Adrenal gland (tissue), 12 donors: ENCODE measurements around the gene ANKRD33B. TPM values are rescaled to one million over a fixed set of nuclear protein-coding genes. Genes with fewer than 3 reads are reported as not detected.

ENCODE experiments used
- DNase-seq, 7 donors: peaks; one replicate each; pipeline ENCODE4 v3.0.0-alpha.2; 2019 to 2020
- H3K27ac ChIP-seq, 5 donors: fragments of 200-600 bp; sonication (generic) in 4 of 5; 1 replicate in 3 of 5; 2 replicates in 2 of 5; pipeline versions ENCODE4 v1.5.1 to v1.8.0; 2016 to 2020; ENCODE audit warnings: mild to moderate bottlenecking in 1 of 5
- H3K27me3 ChIP-seq: fragments of 200-600 bp; 2 replicates; pipeline ENCODE4 v1.8.0; 2021
- H3K36me3 ChIP-seq, 2 donors: fragments of 200-600 bp; replicated peaks in 1 of 2; 1 replicate in 1 of 2; 2 replicates in 1 of 2; pipeline versions ENCODE4 v1.5.1 to v1.8.0; 2018 to 2022
- H3K4me1 ChIP-seq, 2 donors: fragments of 200-600 bp; replicated peaks in 1 of 2; 1 replicate in 1 of 2; 2 replicates in 1 of 2; pipeline versions ENCODE4 v1.5.1 to v1.8.0; 2018 to 2021
- H3K4me3 ChIP-seq, 4 donors: fragments of 200-600 bp; sonication (generic) in 3 of 4; one replicate each; pipeline ENCODE4 v1.5.1; 2016 to 2018
- H3K9me3 ChIP-seq, 3 donors: fragments of 200-600 bp; sonication (generic) in 1 of 3; replicated peaks in 1 of 3; 1 replicate in 2 of 3; 2 replicates in 1 of 3; pipeline versions ENCODE4 v1.5.1 to v1.8.0; 2016 to 2021
- POLR2A ChIP-seq, 2 donors: fragments of 450-650 bp; IDR thresholded peaks; one replicate each; pipeline ENCODE4 v1.6.1; 2017; ENCODE audit warnings: antibody characterized with exemption in 2 of 2, mild to moderate bottlenecking in 2 of 2, moderate library complexity in 1 of 2
- WGBS, 4 donors: extraction: QIAGEN DNeasy Blood & Tissue Kit in 2 of 4; methylation state at CpG; one replicate each; pipeline versions ENCODE4 v1.1.5 to v1.1.7; 2013 to 2017; 5-methylcytosine and 5-hydroxymethylcytosine counted together
- intact Hi-C, 2 donors: fragments of 100-400 bp; cut with DNase I; formaldehyde crosslinking; loops; one replicate each; pipeline versions ENCODE4 v1.14.1 to v1.15.0; 2022 to 2023
- polyA plus RNA-seq, 3 donors: library from polyadenylated mRNA; stranded (reverse); fragments of 200-250 nt in 2 of 3; fragments of 350-450 nt in 1 of 3; fragmentation: Illumina TruSeq in 1 of 3; extraction: RNeasy Lipid Tissue Mini Kit (QIAGEN cat#74804) in 1 of 3; gene quantifications; one replicate each; pipeline ENCODE4 v1.2.3, GENCODE V29; 2013 to 2014
- total RNA-seq, 9 donors: library from RNA; depleted of rRNA in 4 of 9; stranded (reverse); fragments of >200 nt in 4 of 9; fragments of 120-200 nt in 1 of 9; fragmentation: NEBNext Ultra II Directional in 1 of 9; extraction: Animal tissue kit (Norgen Biotek cat#: 25700) in 1 of 9; gene quantifications; one replicate each; pipeline versions ENCODE4 v1.1.0 to v1.2.4, GENCODE V29; 2013 to 2023
- TF ChIP-seq, protein P1 (sequence below), 6 experiments: fragments of 450-650 bp in 4 of 6; fragments of 200-600 bp in 2 of 6; sonication (generic) in 1 of 6; IDR thresholded peaks; 1 replicate in 5 of 6; 2 replicates in 1 of 6; pipeline versions ENCODE4 v1.5.1 to v1.8.0; 2016 to 2021; ENCODE audit warnings: antibody characterized with exemption in 6 of 6, mild to moderate bottlenecking in 2 of 6, moderate library complexity in 1 of 6
- donor health status: healthy with polysubstance abuse.
- donor health status: Bipolar disorder and iron deficiency.
- donor health status: DM: yes; HTN: yes; CAD: no.
- donor health status: DM: no; HTN: no; CAD: no.
- donor health status: DM: no; HTN: no; CAD: no.
- donor health status: DM: yes; HTN: yes; CAD: no.

Gene ANKRD33B
- total and polyA plus RNA-seq, 12 donors, result 0.14 to 0.69 (median 0.23) TPM

DNA sequence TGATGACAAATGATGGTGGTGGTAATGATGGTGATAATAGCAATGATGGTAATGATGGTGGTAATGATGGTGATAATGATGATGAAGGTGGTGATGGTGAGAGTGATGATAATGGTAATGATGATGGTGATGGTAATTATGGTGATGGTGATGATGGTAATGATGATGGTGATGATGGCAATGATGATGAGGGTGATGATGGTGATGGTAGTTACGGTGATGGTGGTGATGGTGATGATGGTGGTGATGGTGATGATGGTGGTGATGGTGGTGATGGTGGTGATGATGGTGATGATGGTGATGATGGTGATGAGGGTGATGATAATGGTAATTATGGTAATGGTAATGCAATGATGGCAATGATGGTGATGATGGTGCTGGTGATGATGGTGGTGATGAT lies 106.1 kb downstream of the ANKRD33B start:
- H3K4me1 ChIP-seq, result no peaks in the 10 kb centered on the region
- H3K4me3 ChIP-seq, result no peak overlapping the region
- DNase-seq, result no peak
- 50 to 96% (median 92%) methylated on average over 1 of the region's 1 CpG for WGBS, 4 donors
- TF ChIP-seq, protein P1, sequence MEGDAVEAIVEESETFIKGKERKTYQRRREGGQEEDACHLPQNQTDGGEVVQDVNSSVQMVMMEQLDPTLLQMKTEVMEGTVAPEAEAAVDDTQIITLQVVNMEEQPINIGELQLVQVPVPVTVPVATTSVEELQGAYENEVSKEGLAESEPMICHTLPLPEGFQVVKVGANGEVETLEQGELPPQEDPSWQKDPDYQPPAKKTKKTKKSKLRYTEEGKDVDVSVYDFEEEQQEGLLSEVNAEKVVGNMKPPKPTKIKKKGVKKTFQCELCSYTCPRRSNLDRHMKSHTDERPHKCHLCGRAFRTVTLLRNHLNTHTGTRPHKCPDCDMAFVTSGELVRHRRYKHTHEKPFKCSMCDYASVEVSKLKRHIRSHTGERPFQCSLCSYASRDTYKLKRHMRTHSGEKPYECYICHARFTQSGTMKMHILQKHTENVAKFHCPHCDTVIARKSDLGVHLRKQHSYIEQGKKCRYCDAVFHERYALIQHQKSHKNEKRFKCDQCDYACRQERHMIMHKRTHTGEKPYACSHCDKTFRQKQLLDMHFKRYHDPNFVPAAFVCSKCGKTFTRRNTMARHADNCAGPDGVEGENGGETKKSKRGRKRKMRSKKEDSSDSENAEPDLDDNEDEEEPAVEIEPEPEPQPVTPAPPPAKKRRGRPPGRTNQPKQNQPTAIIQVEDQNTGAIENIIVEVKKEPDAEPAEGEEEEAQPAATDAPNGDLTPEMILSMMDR (IDR thresholded peaks at IDR 0.05), result no peak
- no peak for TF ChIP-seq POLR2A (IDR thresholded peaks at IDR 0.05)
- H3K36me3 ChIP-seq, result no peaks in the 10 kb centered on the region
- intact Hi-C loops, result no loop called here
- H3K9me3 ChIP-seq, result no peaks in the 10 kb centered on the region
- no peaks in the 10 kb centered on the region for H3K27me3 ChIP-seq
- no peak overlapping the region for H3K27ac ChIP-seq

- Histone ChIP-seq H3K27ac (no peak overlapping the region), H3K4me3 (no peak overlapping the region), H3K27me3 (no peaks in the 10 kb centered on the region), H3K36me3 (no peaks in the 10 kb centered on the region), H3K4me1 (no peaks in the 10 kb centered on the region), H3K9me3 (no peaks in the 10 kb centered on the region)
- intact Hi-C loops, result no loop called here
- TF ChIP-seq, protein P1 (IDR thresholded peaks at IDR 0.05), result no peak
- TF ChIP-seq POLR2A (IDR thresholded peaks at IDR 0.05), result no peak
- no peak for DNase-seq
- 61 to 66% (median 62%) methylated on average over 14 of the region's 14 CpGs for WGBS, 4 donors
These were observed 107.5 kb downstream of the ANKRD33B start for GRCh38 chr5:10671041-10672008.

DNA sequence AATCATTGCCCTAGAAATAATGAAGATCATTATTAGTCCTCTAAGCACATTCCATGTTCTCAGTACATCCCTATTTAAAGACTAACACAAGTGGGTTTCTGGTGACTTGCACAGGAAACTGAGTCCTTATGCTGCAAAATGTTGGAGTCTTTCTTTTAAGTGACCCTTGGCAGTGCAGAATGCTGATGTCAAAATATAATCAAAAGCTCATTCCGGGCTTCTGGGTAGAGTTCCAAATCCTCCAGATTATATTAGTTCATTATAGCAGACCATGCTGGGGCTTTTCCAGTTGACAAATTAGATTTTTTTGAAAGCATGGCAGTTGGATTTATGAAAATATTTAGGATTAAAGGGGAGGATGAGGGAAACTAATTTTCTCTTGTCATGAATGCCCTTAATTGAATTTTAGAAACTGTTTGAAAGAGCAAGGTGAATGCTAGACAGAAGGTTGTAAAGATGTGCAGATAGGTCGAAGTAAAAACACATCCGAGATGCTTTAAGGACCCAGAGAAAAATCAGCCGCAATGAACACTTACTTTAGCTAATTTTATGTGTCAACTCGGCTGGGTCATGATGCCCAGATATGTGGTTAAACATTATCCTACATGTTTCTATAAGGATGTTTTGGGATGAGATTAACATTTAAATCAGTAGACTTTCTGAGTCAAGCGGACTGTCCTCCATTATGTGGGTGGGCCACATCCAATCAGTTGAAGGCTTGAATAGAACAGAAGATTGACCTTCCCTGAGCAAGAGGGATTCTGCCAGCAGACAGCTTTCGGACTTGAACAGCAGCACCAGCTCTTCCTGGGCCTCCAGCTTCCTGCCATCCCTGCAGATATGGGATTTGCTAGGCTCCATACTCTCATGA lies 108.5 kb downstream of the ANKRD33B start:
- intact Hi-C loops, result no loop called here
- no peak for DNase-seq

More for the DNA sequence above, 108.5 kb downstream of the ANKRD33B start:
- Histone ChIP-seq H3K9me3 (no peaks in the 10 kb centered on the region), H3K4me3 (no peak overlapping the region), H3K36me3 (no peaks in the 10 kb centered on the region), H3K4me1 (no peaks in the 10 kb centered on the region), H3K27ac (no peak overlapping the region), H3K27me3 (no peaks in the 10 kb centered on the region)
- TF ChIP-seq, protein P1 (IDR thresholded peaks at IDR 0.05), result no peak
- TF ChIP-seq POLR2A (IDR thresholded peaks at IDR 0.05), result no peak
- WGBS, 4 donors, result 81 to 84% (median 82%) methylated on average over 7 of the region's 7 CpGs
